Fibroblast of villous mesenchyme (primary cell): Measurements from ENCODE around the gene CIAO2B. TPM values are rescaled to one million over a fixed set of nuclear protein-coding genes. Genes with fewer than 3 reads are reported as not detected.
A peak's percentile ranks its signal among the peaks of the same experiment; 100 is the strongest.
"Not testable (repeated sequence)": the region's sequence is repeated elsewhere in the genome, so short reads cannot be mapped to it uniquely, and the experiment has no call there.

ENCODE experiments used
- DNase-seq: peaks from one replicate; pipeline ENCODE4 v3.0.0-alpha.2; 2010; ENCODE audit warnings: low read depth
- H3K4me3 ChIP-seq: 2 replicates; pipeline ENCODE4 v1.5.1; 2011; ENCODE audit warnings: low read depth, mild to moderate bottlenecking, low read length
- CTCF ChIP-seq: IDR thresholded peaks from 2 replicates; pipeline ENCODE4 v1.5.1; 2012; ENCODE audit warnings: low read depth, mild to moderate bottlenecking, low read length; ENCODE audit not compliant: insufficient read depth
- total RNA-seq: library from RNA; depleted of rRNA; stranded (reverse); fragments of >200 nt; gene quantifications from 2 replicates; pipeline ENCODE4 v1.2.3, GENCODE V29; 2012

CIAO2B gene
- total RNA-seq, 1 donor, result 136 TPM

GRCh38 chr16:66898207-66898606 is 36.0 kb downstream of the CIAO2B start:
- DNase-seq, result no peak
- no peak overlapping the region for H3K4me3 ChIP-seq
- no peak for TF ChIP-seq CTCF

- not testable (repeated sequence) for H3K4me3 ChIP-seq, DNase-seq
Observed at GRCh38 chr16:66896682-66897081, 37.5 kb downstream of the CIAO2B start.

DNA sequence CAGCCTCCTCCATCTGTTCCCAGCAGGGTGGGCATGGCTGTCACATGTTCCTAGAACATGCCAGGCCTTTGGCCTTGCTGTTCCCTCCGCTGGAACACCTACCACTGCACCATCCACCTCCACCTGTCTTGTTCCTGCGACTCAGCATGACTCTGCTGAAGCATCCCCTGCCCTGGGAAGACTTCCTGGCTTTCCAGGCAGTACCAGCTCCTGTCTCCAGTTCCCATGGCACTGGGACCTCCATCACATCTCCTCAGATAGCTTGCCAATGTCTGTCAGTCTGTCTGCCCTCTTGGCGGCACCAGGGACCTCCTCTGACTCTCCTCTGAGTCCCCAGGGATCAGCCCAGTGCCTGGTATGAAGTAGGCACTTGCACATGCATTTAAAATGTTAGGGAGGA is 38.2 kb downstream of the CIAO2B start:
- no peak for DNase-seq
- no peak for TF ChIP-seq CTCF
- H3K4me3 ChIP-seq, result no peak overlapping the region

GRCh38 chr16:66895689-66895979 is 38.6 kb downstream of the CIAO2B start:
- DNase-seq, result no peak
- no peak overlapping the region for H3K4me3 ChIP-seq
- TF ChIP-seq CTCF, result no peak

GRCh38 chr16:66894948-66895688 is 39.1 kb downstream of the CIAO2B start:
- H3K4me3 ChIP-seq, result no peak overlapping the region
- peak; percentile 82 for DNase-seq
- peak; percentile 84 for TF ChIP-seq CTCF

GRCh38 chr16:66894055-66894454 is 40.1 kb downstream of the CIAO2B start:
- DNase-seq, result no peak
- no peak for TF ChIP-seq CTCF
- no peak overlapping the region for H3K4me3 ChIP-seq

- no peak for DNase-seq
- H3K4me3 ChIP-seq, result no peak overlapping the region
- no peak for TF ChIP-seq CTCF
Observed at GRCh38 chr16:66891797-66892196, 42.4 kb downstream of the CIAO2B start.
